Stimulated activated CD4-positive, alpha-beta T cell treated with anti-CD3 and anti-CD28 coated beads, Interleukin-4, amount 100 ng/mL, for 48 hours (primary cell): Measurements from ENCODE around the gene DDI1.
"Not testable (repeated sequence)": the region's sequence is repeated elsewhere in the genome, so short reads cannot be mapped to it uniquely, and the experiment has no call there.

Experiments
- DNase-seq, 2 donors: peaks; one replicate each; pipeline ENCODE4 v3.0.0-alpha.2; 2020; ENCODE audit warnings: low read depth in 2 of 2

DDI1 gene

GRCh38 chr11:104041792-104042191 lies 5.4 kb downstream of the DDI1 start:
- DNase-seq, result no peak

- DNase-seq, result no peak
These were observed 6.7 kb downstream of the DDI1 start for GRCh38 chr11:104043142-104043541.

- no peak for DNase-seq
These were observed 7.3 kb downstream of the DDI1 start for GRCh38 chr11:104043678-104044239.

- DNase-seq, result no peak
These were observed 9.9 kb downstream of the DDI1 start for GRCh38 chr11:104046331-104046730.

GRCh38 chr11:104046858-104047257 lies 10.4 kb downstream of the DDI1 start:
- not testable (repeated sequence) for DNase-seq

GRCh38 chr11:104049116-104049515 lies 12.7 kb downstream of the DDI1 start:
- DNase-seq, result no peak

- no peak for DNase-seq
These were observed 15.3 kb downstream of the DDI1 start for GRCh38 chr11:104051778-104052177.

GRCh38 chr11:104053743-104054478 lies 17.5 kb downstream of the DDI1 start:
- DNase-seq, result no peak

- no peak for DNase-seq
These were observed 18.6 kb downstream of the DDI1 start for GRCh38 chr11:104054911-104055529.

- no peak for DNase-seq
These were observed 19.2 kb downstream of the DDI1 start for GRCh38 chr11:104055596-104055995.

GRCh38 chr11:104057908-104058307 lies 21.5 kb downstream of the DDI1 start:
- DNase-seq, result no peak

GRCh38 chr11:104058680-104059079 lies 22.2 kb downstream of the DDI1 start:
- DNase-seq, result no peak

GRCh38 chr11:104060004-104060794 lies 23.8 kb downstream of the DDI1 start:
- DNase-seq, result no peak

- no peak for DNase-seq
These were observed 24.4 kb downstream of the DDI1 start for GRCh38 chr11:104060820-104061219.

- no peak for DNase-seq
These were observed 25.5 kb downstream of the DDI1 start for GRCh38 chr11:104061853-104062521.

GRCh38 chr11:104064034-104064630 lies 27.7 kb downstream of the DDI1 start:
- no peak for DNase-seq

- DNase-seq, result no peak
These were observed 31.1 kb downstream of the DDI1 start for GRCh38 chr11:104067534-104067933.

- DNase-seq, result no peak
These were observed 37.7 kb downstream of the DDI1 start for GRCh38 chr11:104073950-104074705.

GRCh38 chr11:104075091-104075490 lies 38.7 kb downstream of the DDI1 start:
- no peak for DNase-seq

GRCh38 chr11:104075706-104076105 lies 39.3 kb downstream of the DDI1 start:
- no peak for DNase-seq

GRCh38 chr11:104076455-104076854 lies 40.0 kb downstream of the DDI1 start:
- DNase-seq, result no peak
